ENCODE results near the gene PHYHIPL.

GRCh38 chr10:59129867-59130266 lies 46.6 kb upstream of the PHYHIPL start:
- TF ChIP-seq CTCF (IDR thresholded peaks at IDR 0.05) (no peak), POLR2A (IDR thresholded peaks at IDR 0.05) (no peak)

Measured in heart left ventricle (tissue), 13 donors.